HFFc6 (cell line): ENCODE data around the gene OBP2A. TPM values are rescaled to one million over a fixed set of nuclear protein-coding genes. Genes with fewer than 3 reads are reported as not detected.

Source experiments
- DNase-seq: peaks from one replicate; pipeline ENCODE4 v3.0.0-alpha.2; 2018
- H3K27ac Mint-ChIP-seq: 2 replicates; pipeline ENCODE4 v1.8.0; 2020; ENCODE audit warnings: mild to moderate bottlenecking, mixed read lengths
- H3K27me3 Mint-ChIP-seq: 2 replicates; pipeline ENCODE4 v1.8.0; 2021; ENCODE audit warnings: mild to moderate bottlenecking, moderate library complexity, mixed read lengths; ENCODE audit not compliant: insufficient read depth
- H3K36me3 Mint-ChIP-seq: 2 replicates; pipeline ENCODE4 v1.8.0; 2021; ENCODE audit warnings: low read depth, mixed read lengths
- H3K4me1 Mint-ChIP-seq: 2 replicates; pipeline ENCODE4 v1.8.0; 2020; ENCODE audit warnings: low read depth, mixed read lengths
- H3K4me3 Mint-ChIP-seq: 2 replicates; pipeline ENCODE4 v1.8.0; 2020; ENCODE audit warnings: mild to moderate bottlenecking, moderate library complexity, mixed read lengths
- H3K9me3 Mint-ChIP-seq: 2 replicates; pipeline ENCODE4 v1.8.0; 2020; ENCODE audit warnings: mild to moderate bottlenecking, mixed read lengths
- total RNA-seq, 6 experiments: library from RNA; stranded (reverse); fragmentation: NEBNext Ultra II Directional; extraction: Animal tissue kit (Norgen Biotek cat#: 25700); gene quantifications; 2 replicates in 1 of 6; 3 replicates in 5 of 6; pipeline ENCODE4 v1.2.3, GENCODE V29; 2021
- TF ChIP-seq, protein P1 (sequence below): fragments of 200-600 bp; sonication (generic); IDR thresholded peaks from 2 replicates; pipeline ENCODE4 v1.5.0; 2021; ENCODE audit warnings: antibody characterized with exemption, mild to moderate bottlenecking

Gene OBP2A
- total RNA-seq, 6 experiments from 2014 or later: not detected

DNA sequence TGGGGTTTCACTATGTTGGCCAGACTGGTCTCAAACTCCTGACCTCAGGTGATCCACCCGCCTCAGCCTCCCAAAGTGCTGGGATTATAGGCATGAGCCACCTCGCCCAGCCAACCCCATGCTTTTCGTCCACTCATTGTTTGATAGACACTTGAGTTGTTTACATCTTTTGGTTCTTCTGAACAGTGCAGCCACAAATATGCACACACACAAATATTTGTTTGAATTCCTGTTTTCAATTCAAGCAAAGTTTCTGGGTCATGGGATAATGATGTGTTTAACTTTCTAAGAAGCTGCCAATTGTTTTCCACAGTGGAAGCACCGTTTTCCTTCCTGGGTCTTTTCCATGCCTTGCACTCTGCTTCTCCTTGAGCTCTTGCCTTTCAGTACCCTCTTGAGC lies 8.8 kb downstream of the OBP2A start:
- DNase-seq: no peak
- H3K9me3 Mint-ChIP-seq: no peaks in the 10 kb centered on the region; the same call in 1 of the 2 replicates
- no peak overlapping the region for H3K27ac Mint-ChIP-seq
- no peak overlapping the region for H3K4me3 Mint-ChIP-seq
- H3K4me1 Mint-ChIP-seq: no peaks in the 10 kb centered on the region
- no peaks in the 10 kb centered on the region for H3K36me3 Mint-ChIP-seq
- peaks cover 14% of the 10 kb centered on the region for H3K27me3 Mint-ChIP-seq
- TF ChIP-seq, protein P1, sequence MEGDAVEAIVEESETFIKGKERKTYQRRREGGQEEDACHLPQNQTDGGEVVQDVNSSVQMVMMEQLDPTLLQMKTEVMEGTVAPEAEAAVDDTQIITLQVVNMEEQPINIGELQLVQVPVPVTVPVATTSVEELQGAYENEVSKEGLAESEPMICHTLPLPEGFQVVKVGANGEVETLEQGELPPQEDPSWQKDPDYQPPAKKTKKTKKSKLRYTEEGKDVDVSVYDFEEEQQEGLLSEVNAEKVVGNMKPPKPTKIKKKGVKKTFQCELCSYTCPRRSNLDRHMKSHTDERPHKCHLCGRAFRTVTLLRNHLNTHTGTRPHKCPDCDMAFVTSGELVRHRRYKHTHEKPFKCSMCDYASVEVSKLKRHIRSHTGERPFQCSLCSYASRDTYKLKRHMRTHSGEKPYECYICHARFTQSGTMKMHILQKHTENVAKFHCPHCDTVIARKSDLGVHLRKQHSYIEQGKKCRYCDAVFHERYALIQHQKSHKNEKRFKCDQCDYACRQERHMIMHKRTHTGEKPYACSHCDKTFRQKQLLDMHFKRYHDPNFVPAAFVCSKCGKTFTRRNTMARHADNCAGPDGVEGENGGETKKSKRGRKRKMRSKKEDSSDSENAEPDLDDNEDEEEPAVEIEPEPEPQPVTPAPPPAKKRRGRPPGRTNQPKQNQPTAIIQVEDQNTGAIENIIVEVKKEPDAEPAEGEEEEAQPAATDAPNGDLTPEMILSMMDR: no peak

DNA sequence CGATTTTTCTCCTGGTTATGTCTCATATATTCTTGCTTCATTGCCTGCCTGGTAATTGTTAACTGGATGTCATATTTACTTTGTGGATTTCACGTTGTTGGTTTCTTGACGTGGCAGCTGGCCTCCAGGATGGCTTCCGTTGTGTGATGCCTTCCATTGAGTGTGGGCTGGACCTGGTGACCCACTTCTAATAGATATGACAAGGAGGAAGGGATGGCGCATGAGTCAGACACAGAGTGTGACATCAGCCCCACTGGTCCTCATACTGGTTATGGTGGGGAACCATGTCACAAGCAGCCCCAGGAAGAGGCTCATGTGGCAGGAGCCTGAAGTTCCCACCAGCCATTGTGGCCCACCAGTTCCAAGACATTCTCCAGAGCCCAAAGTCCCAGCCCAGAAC lies 9.3 kb downstream of the OBP2A start:
- Mint-ChIP-seq H3K36me3 (no peaks in the 10 kb centered on the region), H3K27ac (no peak overlapping the region), H3K27me3 (peaks cover 14% of the 10 kb centered on the region), H3K4me1 (no peaks in the 10 kb centered on the region), H3K9me3 (no peaks in the 10 kb centered on the region; the same call in 1 of the 2 replicates), H3K4me3 (no peak overlapping the region)
- DNase-seq: no peak
- TF ChIP-seq, protein P1: no peak

DNA sequence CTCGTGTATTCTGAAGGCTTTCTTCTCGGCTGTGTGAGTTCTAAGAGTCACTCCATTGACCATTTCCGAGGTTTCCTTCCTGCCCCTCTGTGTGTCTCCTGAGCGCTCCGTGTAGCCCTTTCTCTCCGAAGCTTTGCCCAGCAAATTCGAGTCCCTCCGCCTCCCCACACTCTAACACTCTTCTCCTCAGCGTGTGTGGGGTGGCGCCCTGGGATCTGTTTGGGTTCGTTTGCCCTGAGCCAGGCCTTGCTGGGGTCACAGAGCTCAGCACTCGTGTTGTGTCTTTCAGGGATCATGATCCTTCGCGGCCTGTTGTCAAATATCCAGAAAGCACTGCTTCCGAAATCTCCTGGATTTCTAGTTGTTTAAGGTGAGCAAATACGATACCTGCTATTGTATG lies 10.0 kb downstream of the OBP2A start:
- Mint-ChIP-seq H3K27me3 (peaks cover 13% of the 10 kb centered on the region), H3K4me1 (no peaks in the 10 kb centered on the region), H3K36me3 (no peaks in the 10 kb centered on the region), H3K4me3 (no peak overlapping the region), H3K9me3 (no peaks in the 10 kb centered on the region; the same call in 1 of the 2 replicates), H3K27ac (no peak overlapping the region)
- no peak for DNase-seq
- TF ChIP-seq, protein P1: no peak

DNA sequence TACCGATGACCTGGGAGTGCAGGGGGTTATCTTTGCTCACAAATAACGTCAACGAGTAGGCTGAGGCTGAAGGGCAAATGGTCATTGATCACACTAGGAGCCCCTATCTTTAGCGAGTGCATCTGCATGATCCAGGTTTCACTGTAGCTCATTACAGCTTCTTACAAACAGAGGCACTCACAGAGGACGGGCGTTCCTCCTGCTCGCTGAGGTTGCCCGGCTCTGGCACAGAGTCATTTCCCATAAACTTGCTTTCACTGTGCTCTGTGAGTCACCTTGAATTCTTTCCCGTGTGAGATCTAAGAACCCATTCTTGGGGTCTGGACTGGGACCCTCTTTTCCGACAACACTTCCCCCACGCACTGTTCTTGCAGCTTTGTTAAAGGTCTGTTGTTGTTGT lies 13.7 kb downstream of the OBP2A start:
- H3K9me3 Mint-ChIP-seq: peaks cover 7% of the 10 kb centered on the region; the same call in 1 of the 2 replicates
- no peaks in the 10 kb centered on the region for H3K4me1 Mint-ChIP-seq
- TF ChIP-seq, protein P1: no peak
- DNase-seq: no peak
- peaks cover 2% of the 10 kb centered on the region for H3K27me3 Mint-ChIP-seq
- H3K4me3 Mint-ChIP-seq: no peak overlapping the region
- no peaks in the 10 kb centered on the region for H3K36me3 Mint-ChIP-seq
- no peak overlapping the region for H3K27ac Mint-ChIP-seq

DNA sequence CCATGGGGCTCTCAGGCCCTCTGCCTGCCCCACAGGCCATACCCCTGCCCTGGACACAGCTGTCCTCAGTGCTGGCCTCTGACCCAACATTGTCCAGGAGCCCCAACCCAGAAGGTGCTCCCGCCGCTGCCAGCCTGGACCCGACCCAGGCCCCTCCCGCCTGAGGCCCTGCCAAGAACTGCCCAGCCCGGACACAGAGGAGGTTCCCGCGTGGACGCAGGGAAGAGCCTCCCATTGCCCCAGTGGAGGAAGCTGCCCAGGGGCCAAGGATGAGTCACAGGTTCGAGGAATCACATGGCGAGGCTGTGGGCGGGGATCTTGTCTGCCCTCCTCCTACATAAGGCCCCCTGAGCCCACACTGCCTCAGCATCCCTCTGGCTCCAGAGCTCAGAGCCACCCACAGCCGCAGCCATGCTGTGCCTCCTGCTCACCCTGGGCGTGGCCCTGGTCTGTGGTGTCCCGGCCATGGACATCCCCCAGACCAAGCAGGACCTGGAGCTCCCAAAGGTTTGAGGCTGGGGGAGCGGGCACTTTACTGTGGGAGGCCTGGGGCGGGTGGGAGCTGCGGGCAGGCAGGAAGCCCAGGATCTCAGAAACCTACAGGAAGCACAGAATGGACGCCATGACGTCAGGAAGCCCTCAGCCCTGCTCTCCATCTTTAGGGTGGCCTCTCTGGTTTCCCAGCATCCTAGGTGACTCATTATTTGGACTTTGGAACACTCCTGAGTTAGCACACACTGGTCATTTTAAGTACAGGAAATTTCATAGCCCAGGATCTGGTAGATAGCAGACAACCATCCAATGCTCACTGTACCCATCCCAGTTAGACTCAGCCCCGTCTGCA lies 15.7 kb downstream of the OBP2A start, which contains the start of gene PAEP:
Gene PAEP (plus strand): TSS at position 366 of the 844 bp plus-strand sequence.
- no peak for DNase-seq
- no peak within 1 kb of the TSS for H3K27ac Mint-ChIP-seq

More for the DNA sequence above, 15.7 kb downstream of the OBP2A start, which contains the start of gene PAEP:
- Mint-ChIP-seq H3K9me3 (peaks cover 7% of the 10 kb centered on the region; the same call in 1 of the 2 replicates), H3K27me3 (peaks cover 1% of the 10 kb centered on the region; the same call in 1 of the 2 replicates), H3K4me3 (no peak within 1 kb of the TSS), H3K36me3 (no peaks in the 10 kb centered on the region), H3K4me1 (no peaks in the 10 kb centered on the region)
- TF ChIP-seq, protein P1: no peak
